ENCODE results near the gene MPZL2.

DNA sequence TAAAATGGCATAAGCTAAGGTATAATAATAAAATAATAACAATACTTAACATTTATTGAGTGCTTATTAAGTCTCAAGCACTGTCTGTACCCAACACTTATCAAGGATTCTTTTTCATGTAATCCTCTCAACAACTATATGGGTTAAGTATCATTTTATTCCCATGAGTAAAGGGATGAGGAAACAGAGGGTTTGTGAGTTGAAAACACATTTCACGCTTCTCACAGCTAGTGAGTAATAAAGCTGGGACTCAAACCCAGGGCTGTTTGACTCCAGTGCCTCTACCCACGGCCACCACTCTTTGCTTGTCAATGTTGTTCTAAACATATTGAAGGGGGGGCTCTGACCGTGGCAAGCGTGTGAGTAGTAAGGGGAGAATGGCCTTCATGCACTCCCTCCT is 49.1 kb upstream of the MPZL2 start:
- TF ChIP-seq, protein P1, sequence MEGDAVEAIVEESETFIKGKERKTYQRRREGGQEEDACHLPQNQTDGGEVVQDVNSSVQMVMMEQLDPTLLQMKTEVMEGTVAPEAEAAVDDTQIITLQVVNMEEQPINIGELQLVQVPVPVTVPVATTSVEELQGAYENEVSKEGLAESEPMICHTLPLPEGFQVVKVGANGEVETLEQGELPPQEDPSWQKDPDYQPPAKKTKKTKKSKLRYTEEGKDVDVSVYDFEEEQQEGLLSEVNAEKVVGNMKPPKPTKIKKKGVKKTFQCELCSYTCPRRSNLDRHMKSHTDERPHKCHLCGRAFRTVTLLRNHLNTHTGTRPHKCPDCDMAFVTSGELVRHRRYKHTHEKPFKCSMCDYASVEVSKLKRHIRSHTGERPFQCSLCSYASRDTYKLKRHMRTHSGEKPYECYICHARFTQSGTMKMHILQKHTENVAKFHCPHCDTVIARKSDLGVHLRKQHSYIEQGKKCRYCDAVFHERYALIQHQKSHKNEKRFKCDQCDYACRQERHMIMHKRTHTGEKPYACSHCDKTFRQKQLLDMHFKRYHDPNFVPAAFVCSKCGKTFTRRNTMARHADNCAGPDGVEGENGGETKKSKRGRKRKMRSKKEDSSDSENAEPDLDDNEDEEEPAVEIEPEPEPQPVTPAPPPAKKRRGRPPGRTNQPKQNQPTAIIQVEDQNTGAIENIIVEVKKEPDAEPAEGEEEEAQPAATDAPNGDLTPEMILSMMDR (IDR thresholded peaks at IDR 0.05 in 4 of 5, conservative IDR thresholded peaks at IDR 0.05 in 1 of 5): no peak
- no peak for TF ChIP-seq POLR2A (IDR thresholded peaks at IDR 0.05)

All from gastrocnemius medialis (tissue), 4 donors.